Fibroblast of pulmonary artery (primary cell): ENCODE results near the gene IL4I1.
"Not testable (repeated sequence)": the region's sequence is repeated elsewhere in the genome, so short reads cannot be mapped to it uniquely, and the experiment has no call there.

ENCODE experiments used
- DNase-seq: peaks from one replicate; pipeline ENCODE4 v3.0.0-alpha.2; 2010; ENCODE audit warnings: low read depth
- H3K4me3 ChIP-seq: replicated peaks from 2 replicates; pipeline ENCODE4 v1.5.1; 2011; ENCODE audit warnings: low read depth, mild to moderate bottlenecking, control low read depth, low read length, moderate library complexity
- TF ChIP-seq, protein P1 (sequence below): IDR thresholded peaks from 2 replicates; pipeline ENCODE4 v1.5.1; 2011; ENCODE audit warnings: mild to moderate bottlenecking, control low read depth, low read length, inconsistent platforms; ENCODE audit errors: missing control alignments

Gene IL4I1

DNA sequence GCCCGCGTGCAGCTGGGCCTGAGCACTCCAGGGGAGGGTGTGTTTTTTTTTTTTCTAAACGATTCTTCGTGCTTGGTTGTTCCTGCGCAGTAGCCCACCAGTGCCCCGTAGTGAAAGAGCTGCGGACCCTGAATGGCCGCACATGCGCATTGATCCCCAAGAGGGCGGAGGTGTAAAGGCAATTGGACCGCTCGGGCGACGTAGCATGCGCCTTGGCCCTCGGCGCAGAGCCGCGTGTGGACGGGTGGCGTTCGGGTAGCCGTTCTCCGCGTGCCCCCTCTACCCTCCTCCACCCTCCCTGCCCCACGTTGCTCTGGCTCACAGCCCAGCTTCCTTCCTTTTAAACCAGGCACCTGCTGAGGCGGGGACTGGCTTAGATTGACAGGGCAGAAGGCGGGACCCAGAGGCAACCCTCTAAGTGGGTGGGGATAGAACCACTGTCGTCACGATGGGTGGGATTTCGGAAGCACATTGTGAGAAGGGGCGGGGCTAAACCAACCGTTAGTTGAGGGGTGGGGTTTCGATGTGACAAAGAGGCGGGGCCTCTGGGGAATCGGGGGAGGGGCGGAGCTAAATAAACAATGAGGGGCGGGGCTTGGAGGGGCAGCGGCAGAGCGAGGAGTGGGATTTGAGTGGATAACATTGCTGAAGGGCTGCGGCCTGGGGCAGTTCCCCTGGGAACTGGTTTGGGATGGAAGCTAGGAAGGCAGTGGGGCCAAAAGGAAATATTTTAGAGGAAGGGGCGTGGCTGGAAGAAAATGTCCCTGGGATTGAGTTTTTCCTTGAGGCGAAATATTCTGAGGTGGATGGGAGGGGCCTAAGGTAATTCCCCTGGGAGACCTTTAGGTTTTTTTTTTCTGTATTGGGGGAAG, 33.2 kb upstream of the IL4I1 start:
- TF ChIP-seq, protein P1, sequence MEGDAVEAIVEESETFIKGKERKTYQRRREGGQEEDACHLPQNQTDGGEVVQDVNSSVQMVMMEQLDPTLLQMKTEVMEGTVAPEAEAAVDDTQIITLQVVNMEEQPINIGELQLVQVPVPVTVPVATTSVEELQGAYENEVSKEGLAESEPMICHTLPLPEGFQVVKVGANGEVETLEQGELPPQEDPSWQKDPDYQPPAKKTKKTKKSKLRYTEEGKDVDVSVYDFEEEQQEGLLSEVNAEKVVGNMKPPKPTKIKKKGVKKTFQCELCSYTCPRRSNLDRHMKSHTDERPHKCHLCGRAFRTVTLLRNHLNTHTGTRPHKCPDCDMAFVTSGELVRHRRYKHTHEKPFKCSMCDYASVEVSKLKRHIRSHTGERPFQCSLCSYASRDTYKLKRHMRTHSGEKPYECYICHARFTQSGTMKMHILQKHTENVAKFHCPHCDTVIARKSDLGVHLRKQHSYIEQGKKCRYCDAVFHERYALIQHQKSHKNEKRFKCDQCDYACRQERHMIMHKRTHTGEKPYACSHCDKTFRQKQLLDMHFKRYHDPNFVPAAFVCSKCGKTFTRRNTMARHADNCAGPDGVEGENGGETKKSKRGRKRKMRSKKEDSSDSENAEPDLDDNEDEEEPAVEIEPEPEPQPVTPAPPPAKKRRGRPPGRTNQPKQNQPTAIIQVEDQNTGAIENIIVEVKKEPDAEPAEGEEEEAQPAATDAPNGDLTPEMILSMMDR: no peak
- peak; percentile 99 for DNase-seq
- H3K4me3 ChIP-seq: peak overlapping the region; percentile 97

GRCh38 chr19:49929121-49929610, 32.5 kb upstream of the IL4I1 start, which contains the start of the genes ATF5 and NUP62:
TSS of gene ATF5 (plus strand) at chr19:49929205. CDS start at chr19:49930851, 1,646 bp downstream.
TSS of gene NUP62 (minus strand) at chr19:49929504. CDS start at chr19:49909807, 19,697 bp downstream.
- TF ChIP-seq, protein P1: no peak
- peak; percentile 82 for DNase-seq

GRCh38 chr19:49927526-49928264, 31.0 kb upstream of the IL4I1 start:
- TF ChIP-seq, protein P1: no peak
- no peak overlapping the region for H3K4me3 ChIP-seq
- DNase-seq: no peak

More at GRCh38 chr19:49929121-49929610, 32.5 kb upstream of the IL4I1 start, which contains the start of the genes ATF5 and NUP62:
- H3K4me3 ChIP-seq: peak within 1 kb of the TSS; percentile 97

- DNase-seq: no peak
- TF ChIP-seq, protein P1: no peak
- no peak overlapping the region for H3K4me3 ChIP-seq
These were observed 29.8 kb upstream of the IL4I1 start for GRCh38 chr19:49926515-49926914.

GRCh38 chr19:49925486-49925885, 28.8 kb upstream of the IL4I1 start:
- H3K4me3 ChIP-seq: no peak overlapping the region
- TF ChIP-seq, protein P1: no peak
- no peak for DNase-seq

- H3K4me3 ChIP-seq, DNase-seq: not testable (repeated sequence)
These were observed 28.2 kb upstream of the IL4I1 start for GRCh38 chr19:49924881-49925210.

DNA sequence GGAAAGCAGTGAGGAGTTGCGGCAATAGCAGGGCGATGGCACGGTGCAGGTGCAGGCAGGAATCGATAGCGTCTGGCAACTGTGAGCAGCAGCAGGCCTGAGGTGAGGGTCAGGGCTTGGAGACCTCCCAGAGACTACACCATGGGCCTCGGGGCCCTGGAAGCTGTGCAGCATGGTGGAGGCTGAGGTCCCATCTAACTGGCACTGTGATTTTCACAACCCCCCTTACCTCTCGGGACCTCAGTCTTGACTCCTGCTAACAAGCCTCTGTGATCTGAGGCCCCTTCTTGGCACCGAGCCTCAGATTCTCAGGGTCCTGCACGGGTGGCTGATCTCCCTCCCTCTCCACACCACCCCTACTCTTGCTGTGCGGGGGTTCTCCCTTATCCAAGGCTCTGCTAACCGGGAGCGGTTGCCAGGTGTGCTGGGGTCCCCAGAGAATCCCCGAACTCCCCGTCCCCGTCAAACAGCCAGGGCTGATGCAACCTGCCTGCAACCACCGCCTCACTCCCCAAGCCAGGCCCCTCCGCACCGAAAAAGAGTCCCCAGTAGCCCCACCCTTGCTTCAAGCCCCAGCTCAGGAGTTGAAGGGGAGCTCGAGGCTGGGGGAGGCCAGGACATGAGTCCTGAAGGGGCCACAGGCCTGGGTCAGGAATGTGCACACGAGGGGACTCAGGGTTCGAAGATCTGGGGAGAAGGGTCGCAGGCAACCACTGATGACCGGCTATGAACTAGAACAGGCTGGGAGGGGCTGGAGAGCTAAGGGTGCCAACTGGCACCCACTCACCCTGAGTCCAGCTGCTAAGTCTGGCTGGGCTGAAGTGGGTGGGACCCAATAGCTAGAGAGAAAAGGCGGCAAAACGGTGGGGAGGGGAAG, 27.6 kb upstream of the IL4I1 start:
- TF ChIP-seq, protein P1: no peak
- no peak overlapping the region for H3K4me3 ChIP-seq
- DNase-seq: no peak
